ENCODE data around the gene FRMD4A. TPM values are rescaled to one million over a fixed set of nuclear protein-coding genes. Genes with fewer than 3 reads are reported as not detected.

Gene FRMD4A
- polyA plus RNA-seq, 1 of the 3 experiments (the other 2 are of a cell fraction): 37.7 TPM

DNA sequence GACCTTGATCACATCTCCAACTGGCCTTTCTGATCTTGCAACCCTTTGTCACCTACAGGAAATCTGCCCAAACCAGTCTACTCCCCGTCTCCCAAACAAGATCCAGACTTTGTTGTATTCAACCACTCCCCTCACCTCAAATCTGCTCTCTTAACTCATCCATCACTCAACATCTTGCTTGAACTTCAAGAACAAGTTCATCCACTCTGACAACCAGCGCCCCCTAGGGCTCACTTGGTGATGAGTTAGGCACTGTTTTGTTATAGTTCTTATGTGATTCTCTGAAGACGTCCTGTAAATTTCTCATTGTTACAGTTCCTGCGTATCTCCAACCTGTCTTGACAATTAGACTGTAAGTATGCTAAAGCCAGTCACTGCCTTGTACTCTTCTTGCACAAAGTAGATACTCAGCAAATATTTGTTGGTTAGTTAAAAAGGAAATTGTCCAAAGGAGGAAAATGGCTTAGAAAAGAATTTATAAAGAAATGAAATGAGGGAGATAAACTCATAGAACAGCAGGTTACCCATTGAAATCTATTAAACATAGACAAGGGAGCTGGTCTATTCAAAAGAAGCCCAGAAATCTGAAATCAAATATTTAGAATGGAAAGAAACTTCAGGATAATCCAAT lies 5.3 kb downstream of the FRMD4A start:
- no peak overlapping the region; a peak in 1 of 4 replicates for H3K4me3 ChIP-seq (ENCODE audit: low read depth in 2 of 2, low read length in 1 of 2)
- H4K20me1 ChIP-seq (ENCODE audit: insufficient read depth): no peaks in the 10 kb centered on the region
- TF ChIP-seq SIN3A (IDR thresholded peaks at IDR 0.05; ENCODE audit: borderline replicate concordance, low read depth, low read length) (no peak), SMC3 (IDR thresholded peaks at IDR 0.05; ENCODE audit: low read depth, low read length) (no peak), RAD21 (IDR thresholded peaks at IDR 0.05; ENCODE audit: low read length) (peak; percentile 29; the same call in 1 of the 2 replicates), CTCF (IDR thresholded peaks at IDR 0.05) (peak; percentile 59)
- no peak for DNase-seq
- H3K79me2 ChIP-seq (ENCODE audit: insufficient read depth): no peaks in the 10 kb centered on the region
- no peaks in the 10 kb centered on the region for H3K9me2 ChIP-seq
- H3F3A ChIP-seq (replicated peaks; ENCODE audit: insufficient read depth): no peaks in the 10 kb centered on the region
- WGBS (ENCODE audit: low lambda C conversion rate): 42% methylated on average over 4 of the region's 4 CpGs
- H2AFZ ChIP-seq (ENCODE audit: low read depth): no peak overlapping the region
- H3K27ac ChIP-seq (ENCODE audit: low read depth in 2 of 2, low read length in 1 of 2): no peak overlapping the region
- H3K4me2 ChIP-seq: no peak overlapping the region
- ChIA-PET CTCF (interaction anchor here (1.0 to 1.3 kb wide), 2 partner anchors 40 to 83 kb away, joined by 3 read pairs; no protein-coding TSS in a partner anchor), POLR2A (no interaction called here)
- no peaks in the 10 kb centered on the region for H3K9me3 ChIP-seq
- no peak overlapping the region for H3K9ac ChIP-seq
- peaks cover 12% of the 10 kb centered on the region; the same call in 1 of the 2 replicates for H3K27me3 ChIP-seq (ENCODE audit: insufficient read depth)
- H3K4me1 ChIP-seq (ENCODE audit: control insufficient read depth in 1 of 2, insufficient read depth in 2 of 2, low read depth in 1 of 2, low read length in 1 of 2): peaks cover 0 to 9% of the 10 kb centered on the region in 2 experiments; a peak in 2 of 4 replicates
- no peaks in the 10 kb centered on the region for H3K36me3 ChIP-seq (replicated peaks in 1 of 2; ENCODE audit: control insufficient read depth in 1 of 2, insufficient read depth in 2 of 2, low read length in 1 of 2)

GRCh38 chr10:14322526-14323188 lies 8.1 kb downstream of the FRMD4A start:
- Histone ChIP-seq H3F3A (replicated peaks; ENCODE audit: insufficient read depth) (no peaks in the 10 kb centered on the region), H2AFZ (ENCODE audit: low read depth) (no peak overlapping the region), H3K4me2 (no peak overlapping the region), H4K20me1 (ENCODE audit: insufficient read depth) (no peaks in the 10 kb centered on the region), H3K9me3 (no peaks in the 10 kb centered on the region), H3K36me3 (replicated peaks in 1 of 2; ENCODE audit: control insufficient read depth in 1 of 2, insufficient read depth in 2 of 2, low read length in 1 of 2) (no peaks in the 10 kb centered on the region), H3K4me3 (ENCODE audit: low read depth in 2 of 2, low read length in 1 of 2) (no peak overlapping the region), H3K9ac (no peak overlapping the region), H3K27me3 (ENCODE audit: insufficient read depth) (no peaks in the 10 kb centered on the region; the same call in 1 of the 2 replicates), H3K4me1 (ENCODE audit: control insufficient read depth in 1 of 2, insufficient read depth in 2 of 2, low read depth in 1 of 2, low read length in 1 of 2) (peaks cover 0 to 4% of the 10 kb centered on the region in 2 experiments; a peak in 1 of 4 replicates), H3K79me2 (ENCODE audit: insufficient read depth) (no peaks in the 10 kb centered on the region), H3K9me2 (no peaks in the 10 kb centered on the region), H3K27ac (ENCODE audit: low read depth in 2 of 2, low read length in 1 of 2) (no peak overlapping the region)
- no peak for DNase-seq
- POLR2A ChIA-PET: no interaction called here
- no peak for TF ChIP-seq FOSL2 (IDR thresholded peaks at IDR 0.05; ENCODE audit: borderline replicate concordance, low read depth)
- TF ChIP-seq NFIC (IDR thresholded peaks at IDR 0.05; ENCODE audit: borderline replicate concordance): no peak
- no peak for TF ChIP-seq GABPA (IDR thresholded peaks at IDR 0.05; ENCODE audit: low read depth)
- TF ChIP-seq, protein P1, sequence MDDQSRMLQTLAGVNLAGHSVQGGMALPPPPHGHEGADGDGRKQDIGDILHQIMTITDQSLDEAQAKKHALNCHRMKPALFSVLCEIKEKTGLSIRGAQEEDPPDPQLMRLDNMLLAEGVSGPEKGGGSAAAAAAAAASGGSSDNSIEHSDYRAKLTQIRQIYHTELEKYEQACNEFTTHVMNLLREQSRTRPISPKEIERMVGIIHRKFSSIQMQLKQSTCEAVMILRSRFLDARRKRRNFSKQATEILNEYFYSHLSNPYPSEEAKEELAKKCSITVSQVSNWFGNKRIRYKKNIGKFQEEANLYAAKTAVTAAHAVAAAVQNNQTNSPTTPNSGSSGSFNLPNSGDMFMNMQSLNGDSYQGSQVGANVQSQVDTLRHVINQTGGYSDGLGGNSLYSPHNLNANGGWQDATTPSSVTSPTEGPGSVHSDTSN (IDR thresholded peaks at IDR 0.05): no peak
- TF ChIP-seq RAD21 (IDR thresholded peaks at IDR 0.05; ENCODE audit: low read length): no peak
- no peak for TF ChIP-seq YY1 (IDR thresholded peaks at IDR 0.05; ENCODE audit: low read depth)
- TF ChIP-seq FOXM1 (IDR thresholded peaks at IDR 0.05; ENCODE audit: low read depth): no peak
- TF ChIP-seq MXI1 (IDR thresholded peaks at IDR 0.05; ENCODE audit: low read depth, low read length): no peak
- CTCF ChIA-PET: interaction anchor here (1.5 to 1.7 kb wide), 2 partner anchors 9 to 21 kb away, joined by 3 to 4 read pairs; no protein-coding TSS in a partner anchor
- WGBS (ENCODE audit: low lambda C conversion rate): 21% methylated on average over 5 of the region's 5 CpGs
